Breast epithelium (tissue), 4 donors: ENCODE data around the gene HDLBP. TPM values are rescaled to one million over a fixed set of nuclear protein-coding genes. Genes with fewer than 3 reads are reported as not detected.

Experiments
- DNase-seq, 2 donors: peaks; one replicate each; pipeline ENCODE4 v3.0.0-alpha.2; 2019; ENCODE audit warnings: low spot score in 2 of 2
- H3K27ac ChIP-seq, 2 donors: fragments of 200-600 bp; sonication (generic) in 1 of 2; one replicate each; pipeline ENCODE4 v1.5.1; 2016 to 2019; ENCODE audit warnings: mild to moderate bottlenecking in 1 of 2
- H3K27me3 ChIP-seq, 2 donors: fragments of 200-600 bp; sonication (generic) in 1 of 2; one replicate each; pipeline versions ENCODE4 v1.5.1 to v1.6.0; 2017 to 2019; ENCODE audit warnings: control low read depth in 1 of 2, mild to moderate bottlenecking in 1 of 2
- H3K36me3 ChIP-seq: fragments of 200-600 bp; one replicate; pipeline ENCODE4 v1.5.1; 2019
- H3K4me1 ChIP-seq, 2 donors: fragments of 200-600 bp; sonication (generic); one replicate each; pipeline ENCODE4 v1.5.1; 2016 to 2019; ENCODE audit warnings: control low read depth in 1 of 2
- H3K4me3 ChIP-seq, 3 donors: fragments of 200-600 bp; sonication (generic); 1 replicate in 2 of 3; 2 replicates in 1 of 3; pipeline ENCODE4 v1.5.1; 2016 to 2019; ENCODE audit warnings: mild to moderate bottlenecking in 3 of 3, moderate library complexity in 2 of 3
- H3K9me3 ChIP-seq, 2 donors: fragments of 200-600 bp; sonication (generic) in 1 of 2; one replicate each; pipeline ENCODE4 v1.5.1; 2016 to 2019; ENCODE audit warnings: control low read depth in 1 of 2
- CTCF ChIP-seq, 3 donors: fragments of 450-650 bp; IDR thresholded peaks; one replicate each; pipeline ENCODE4 v1.5.1; 2016 to 2017; ENCODE audit warnings: antibody characterized with exemption in 3 of 3, mild to moderate bottlenecking in 3 of 3, moderate library complexity in 3 of 3
- POLR2A ChIP-seq: fragments of 450-650 bp; IDR thresholded peaks from one replicate; pipeline ENCODE4 v1.6.1; 2016; ENCODE audit warnings: antibody characterized with exemption, mild to moderate bottlenecking, moderate library complexity
- POLR2AphosphoS5 ChIP-seq, 3 donors: sonication (generic); formaldehyde crosslinking; IDR thresholded peaks; one replicate each; pipeline ENCODE4 v1.6.1; 2017; ENCODE audit warnings: antibody characterized with exemption in 3 of 3
- intact Hi-C: fragments of 100-400 bp; cut with DNase I; formaldehyde crosslinking; loops from one replicate; pipeline ENCODE4 v1.15.1; 2023; ENCODE audit warnings: low total_unique reads
- total RNA-seq, 3 donors: library from RNA; depleted of rRNA; stranded (reverse); fragments of >200 nt; gene quantifications; one replicate each; pipeline ENCODE4 v1.1.0, GENCODE V29; 2016

The HDLBP gene
- total RNA-seq, 3 donors from 2014 or later: 339 to 515 (median 383) TPM

GRCh38 chr2:241194811-241195210 is 120.7 kb downstream of the HDLBP start:
- H3K27me3 ChIP-seq: no peaks in the 10 kb centered on the region
- no peak overlapping the region for H3K4me3 ChIP-seq
- H3K4me1 ChIP-seq: no peaks in the 10 kb centered on the region
- H3K36me3 ChIP-seq: no peaks in the 10 kb centered on the region
- intact Hi-C loops: no loop called here
- TF ChIP-seq POLR2AphosphoS5 (IDR thresholded peaks at IDR 0.05) (no peak), POLR2A (no peak), CTCF (IDR thresholded peaks at IDR 0.05) (no peak)
- H3K27ac ChIP-seq: no peak overlapping the region
- DNase-seq: no peak
- no peaks in the 10 kb centered on the region for H3K9me3 ChIP-seq

- Histone ChIP-seq H3K36me3 (no peaks in the 10 kb centered on the region), H3K4me1 (no peaks in the 10 kb centered on the region), H3K9me3 (no peaks in the 10 kb centered on the region), H3K4me3 (no peak overlapping the region), H3K27ac (no peak overlapping the region), H3K27me3 (no peaks in the 10 kb centered on the region)
- intact Hi-C loops: no loop called here
- TF ChIP-seq CTCF (IDR thresholded peaks at IDR 0.05) (no peak), POLR2A (no peak), POLR2AphosphoS5 (IDR thresholded peaks at IDR 0.05) (no peak)
- DNase-seq: no peak
Observed at GRCh38 chr2:241193271-241193670, 122.2 kb downstream of the HDLBP start.

- intact Hi-C loops: no loop called here
- H3K36me3 ChIP-seq: no peaks in the 10 kb centered on the region
- no peak for DNase-seq
- no peaks in the 10 kb centered on the region for H3K27me3 ChIP-seq
- no peaks in the 10 kb centered on the region for H3K9me3 ChIP-seq
- no peak overlapping the region for H3K27ac ChIP-seq
- no peak for TF ChIP-seq POLR2A
- TF ChIP-seq CTCF (IDR thresholded peaks at IDR 0.05): no peak
- TF ChIP-seq POLR2AphosphoS5 (IDR thresholded peaks at IDR 0.05): no peak
- H3K4me3 ChIP-seq: no peak overlapping the region
- no peaks in the 10 kb centered on the region for H3K4me1 ChIP-seq
Observed at GRCh38 chr2:241191081-241191480, 124.4 kb downstream of the HDLBP start.

- no peak overlapping the region for H3K4me3 ChIP-seq
- H3K27me3 ChIP-seq: no peaks in the 10 kb centered on the region
- H3K36me3 ChIP-seq: no peaks in the 10 kb centered on the region
- no peak for DNase-seq
- intact Hi-C loops: no loop called here
- no peak overlapping the region for H3K27ac ChIP-seq
- H3K9me3 ChIP-seq: no peaks in the 10 kb centered on the region
- H3K4me1 ChIP-seq: no peaks in the 10 kb centered on the region
- TF ChIP-seq POLR2AphosphoS5 (IDR thresholded peaks at IDR 0.05): no peak
- no peak for TF ChIP-seq POLR2A
- TF ChIP-seq CTCF (IDR thresholded peaks at IDR 0.05): no peak
Observed at GRCh38 chr2:241190291-241190981, 125.0 kb downstream of the HDLBP start.

GRCh38 chr2:241189856-241190201 is 125.6 kb downstream of the HDLBP start:
- no peaks in the 10 kb centered on the region for H3K4me1 ChIP-seq
- no peaks in the 10 kb centered on the region for H3K36me3 ChIP-seq
- H3K27ac ChIP-seq: no peak overlapping the region
- DNase-seq: no peak
- no peaks in the 10 kb centered on the region for H3K27me3 ChIP-seq
- H3K4me3 ChIP-seq: no peak overlapping the region
- no peaks in the 10 kb centered on the region for H3K9me3 ChIP-seq
- intact Hi-C loops: no loop called here
- TF ChIP-seq POLR2A (no peak), POLR2AphosphoS5 (IDR thresholded peaks at IDR 0.05) (no peak)
